DMS 273 treated with DMSO at 0.1 percent for 48 hours (cell line): Measurements from ENCODE around the gene CCDC13.
"Not testable (repeated sequence)": the region's sequence is repeated elsewhere in the genome, so short reads cannot be mapped to it uniquely, and the experiment has no call there.

ENCODE experiments used
- DNase-seq: peaks from one replicate; lab custom pipeline; 2025; lab: John Stamatoyannopoulos, UW

Gene CCDC13, protein sequence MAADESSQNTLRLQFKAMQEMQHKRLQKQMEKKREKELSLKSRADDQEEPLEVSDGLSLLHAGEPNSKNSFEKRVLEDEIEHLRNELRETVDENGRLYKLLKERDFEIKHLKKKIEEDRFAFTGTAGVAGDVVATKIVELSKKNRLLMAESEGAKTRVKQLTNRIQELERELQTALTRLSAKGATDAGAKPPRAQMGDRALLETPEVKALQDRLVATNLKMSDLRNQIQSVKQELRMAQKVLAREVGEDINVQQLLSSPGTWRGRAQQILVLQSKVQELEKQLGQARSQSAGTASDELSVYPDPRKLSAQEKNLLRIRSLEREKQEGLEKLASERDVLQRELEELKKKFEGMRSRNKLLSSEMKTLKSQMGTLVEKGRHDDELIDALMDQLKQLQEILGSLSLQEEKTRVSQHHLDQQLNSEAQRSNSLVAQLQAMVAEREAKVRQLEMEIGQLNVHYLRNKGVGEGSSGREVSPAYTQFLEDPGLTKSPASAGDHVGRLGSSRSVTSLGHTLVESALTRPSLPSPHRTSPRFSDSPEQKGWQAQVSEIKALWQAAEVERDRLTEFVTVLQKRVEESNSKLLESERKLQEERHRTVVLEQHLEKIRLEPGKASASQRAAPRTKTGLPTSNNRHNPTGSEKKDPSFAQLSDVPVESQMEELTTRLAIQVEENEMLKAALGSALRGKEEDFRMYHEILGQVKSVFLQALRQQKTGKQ

DNA sequence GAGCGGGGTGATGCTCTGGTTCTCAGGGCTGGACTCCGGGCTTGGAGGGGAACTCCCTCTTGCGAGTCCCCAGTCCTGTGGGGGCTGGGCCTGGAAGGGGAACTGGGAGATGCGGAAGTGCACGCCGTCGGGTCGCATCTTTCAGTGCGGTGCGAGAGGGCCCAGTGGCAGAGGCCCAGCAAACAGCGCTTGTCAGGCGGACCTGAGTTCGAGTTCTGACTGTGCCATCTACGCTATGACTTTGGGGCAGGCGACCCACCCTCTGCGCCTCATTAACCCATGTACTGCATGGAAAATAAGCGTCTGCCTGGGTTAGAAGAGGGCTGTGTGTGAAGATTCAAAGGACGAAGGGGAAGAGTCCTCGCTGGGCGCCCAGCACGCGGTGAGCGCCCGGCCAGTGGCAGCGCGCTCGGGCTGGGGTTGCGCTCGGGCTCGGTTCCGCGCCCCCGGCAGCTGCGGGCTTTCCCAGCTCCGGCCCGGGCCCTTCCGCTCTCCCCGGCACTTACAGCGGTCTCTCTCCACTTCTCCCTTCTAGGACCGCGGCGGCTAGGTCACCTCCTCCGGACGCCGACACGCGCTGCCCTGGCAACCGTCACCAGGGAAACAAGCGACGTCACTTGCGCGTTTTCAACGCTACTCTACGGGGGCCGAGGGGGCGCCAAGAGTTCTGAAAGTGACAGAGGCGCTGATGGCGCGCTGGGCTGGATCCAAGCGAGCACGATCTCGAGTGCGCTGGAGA lies at the start of gene CCDC13:
Gene CCDC13 (minus strand): TSS at position 584 of the 739 bp plus-strand sequence. CDS start 14,908 bp downstream, outside the sequence.
- DNase-seq: peak; percentile 42

DNA sequence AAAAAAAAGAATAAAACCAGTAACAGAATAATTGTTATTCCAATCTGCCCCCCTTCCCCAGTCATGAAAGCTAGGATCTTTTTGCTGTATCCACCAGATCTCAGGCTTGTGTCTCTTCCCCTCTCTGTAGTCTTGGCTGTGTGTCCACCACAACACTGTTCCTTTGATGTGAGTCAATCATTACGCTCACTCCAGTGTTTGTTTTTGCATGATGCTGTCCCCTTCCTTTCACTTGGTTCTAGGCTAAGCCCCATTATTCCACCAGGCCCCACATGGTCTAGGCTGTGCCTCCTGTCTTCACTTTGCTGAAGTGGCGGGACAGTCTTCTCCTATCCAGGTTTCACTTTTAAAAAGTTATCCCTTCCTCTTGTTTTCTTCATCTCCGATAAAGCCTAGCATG lies 49.8 kb upstream of the CCDC13 start:
- DNase-seq: no peak

DNA sequence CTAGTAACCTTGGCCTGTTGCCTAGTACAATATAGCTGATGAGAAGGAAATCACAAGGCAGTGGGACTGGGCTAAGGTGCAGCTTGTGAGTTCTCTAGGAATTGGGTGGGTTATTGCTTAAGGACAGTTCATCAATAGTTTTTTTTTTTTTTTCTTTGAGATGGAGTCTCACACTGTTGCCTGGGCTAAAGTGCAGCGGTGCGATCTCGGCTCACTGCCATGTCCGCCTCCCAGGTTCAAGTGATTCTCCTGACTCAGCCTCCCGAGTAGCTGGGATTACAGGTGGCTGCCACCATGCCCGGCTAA lies 47.6 kb upstream of the CCDC13 start:
- no peak for DNase-seq

DNA sequence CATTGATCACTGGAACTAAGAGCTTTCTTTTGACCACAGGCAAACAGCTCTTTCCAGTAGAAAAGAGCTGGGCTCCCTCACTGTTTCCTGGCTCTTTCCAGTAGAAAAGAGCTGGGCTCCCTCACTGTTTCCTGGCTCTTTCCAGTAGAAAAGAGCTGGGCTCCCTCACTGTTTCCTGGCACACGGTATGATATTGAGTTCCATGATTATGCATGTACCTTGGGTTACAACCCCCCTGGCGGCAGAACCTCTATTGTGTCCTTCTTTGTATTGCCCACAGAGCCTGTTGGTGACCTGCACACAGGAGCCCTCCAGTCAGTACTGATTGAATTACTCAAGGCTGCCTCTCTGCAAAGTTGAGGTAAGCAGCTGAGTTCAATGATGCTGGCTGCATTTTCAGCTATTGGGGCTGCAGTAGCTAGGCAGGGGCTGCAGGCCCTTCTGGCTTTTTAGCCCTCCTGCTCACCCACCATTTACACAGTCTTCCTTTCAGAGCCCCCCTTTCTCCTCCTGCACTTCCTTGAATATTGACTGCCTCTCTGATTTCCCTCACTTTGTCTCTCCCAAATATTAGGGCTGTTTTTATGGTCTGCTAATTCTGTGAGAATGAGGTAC lies 46.4 kb upstream of the CCDC13 start:
- peak; percentile 73 for DNase-seq

DNA sequence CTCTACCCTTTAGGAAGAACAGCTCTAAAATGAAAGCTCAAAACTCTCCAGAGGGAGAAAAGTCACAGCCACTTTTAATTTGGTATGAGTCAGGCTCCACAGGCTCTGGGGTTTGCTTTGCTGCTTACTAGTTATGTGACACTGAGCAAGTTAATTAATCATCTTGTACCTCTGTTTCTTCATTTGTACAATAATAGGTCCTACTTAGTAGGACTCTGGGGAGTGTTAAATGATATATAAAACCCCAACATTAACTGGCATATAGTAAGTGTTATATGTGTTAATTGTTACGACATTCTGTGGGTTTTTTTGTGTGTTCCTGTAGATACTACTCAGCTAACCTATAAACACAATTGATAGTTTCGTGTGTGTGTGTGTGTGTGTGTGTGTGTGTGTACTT lies 42.8 kb upstream of the CCDC13 start:
- DNase-seq: no peak

DNA sequence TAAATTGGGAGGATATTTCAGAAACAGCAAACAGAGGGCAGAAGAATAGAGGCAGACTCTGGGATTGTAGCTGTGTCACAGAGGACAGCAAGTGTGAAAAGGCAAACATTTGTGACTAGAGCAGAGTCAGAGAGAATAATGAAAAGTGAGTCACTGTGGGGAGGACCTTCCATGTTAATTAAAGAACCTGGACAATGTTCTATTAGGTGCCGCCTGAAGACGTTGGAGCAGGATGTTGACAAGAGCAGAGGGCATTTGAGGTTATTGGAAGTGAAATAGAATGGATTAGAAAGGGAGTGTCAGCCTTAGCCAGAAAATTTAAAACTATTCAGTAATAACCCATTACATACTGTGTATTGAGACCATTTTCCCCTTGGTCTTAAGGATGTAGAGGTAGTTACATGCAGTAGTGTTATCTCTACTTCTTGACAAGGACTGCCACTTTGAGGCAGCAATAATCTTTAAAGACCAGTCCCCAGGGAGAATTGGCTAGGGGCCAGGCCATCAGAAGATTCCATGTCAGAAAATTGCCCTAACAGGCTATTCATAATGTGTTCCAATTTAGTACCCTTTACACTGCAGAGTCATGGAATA lies 42.0 kb upstream of the CCDC13 start:
- DNase-seq: no peak

DNA sequence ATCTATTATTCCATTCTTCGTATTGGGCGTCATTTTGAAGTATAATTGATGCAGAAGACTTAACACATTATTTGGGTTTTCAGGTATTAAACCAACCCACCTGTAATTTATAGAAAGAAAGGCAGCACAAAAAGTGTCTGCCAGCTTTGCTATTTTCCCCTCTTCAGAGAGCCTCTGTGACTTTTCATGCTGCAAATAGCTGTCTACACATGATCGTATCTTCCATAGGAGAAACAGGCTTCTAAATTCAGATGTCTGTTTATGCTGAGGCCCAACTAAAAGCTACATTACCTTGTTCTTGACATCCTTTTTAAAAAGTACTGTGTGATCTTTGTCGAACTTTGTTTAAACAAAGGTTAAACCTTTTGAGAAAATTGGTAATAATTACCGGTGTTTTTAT lies 41.2 kb upstream of the CCDC13 start:
- DNase-seq: no peak

DNA sequence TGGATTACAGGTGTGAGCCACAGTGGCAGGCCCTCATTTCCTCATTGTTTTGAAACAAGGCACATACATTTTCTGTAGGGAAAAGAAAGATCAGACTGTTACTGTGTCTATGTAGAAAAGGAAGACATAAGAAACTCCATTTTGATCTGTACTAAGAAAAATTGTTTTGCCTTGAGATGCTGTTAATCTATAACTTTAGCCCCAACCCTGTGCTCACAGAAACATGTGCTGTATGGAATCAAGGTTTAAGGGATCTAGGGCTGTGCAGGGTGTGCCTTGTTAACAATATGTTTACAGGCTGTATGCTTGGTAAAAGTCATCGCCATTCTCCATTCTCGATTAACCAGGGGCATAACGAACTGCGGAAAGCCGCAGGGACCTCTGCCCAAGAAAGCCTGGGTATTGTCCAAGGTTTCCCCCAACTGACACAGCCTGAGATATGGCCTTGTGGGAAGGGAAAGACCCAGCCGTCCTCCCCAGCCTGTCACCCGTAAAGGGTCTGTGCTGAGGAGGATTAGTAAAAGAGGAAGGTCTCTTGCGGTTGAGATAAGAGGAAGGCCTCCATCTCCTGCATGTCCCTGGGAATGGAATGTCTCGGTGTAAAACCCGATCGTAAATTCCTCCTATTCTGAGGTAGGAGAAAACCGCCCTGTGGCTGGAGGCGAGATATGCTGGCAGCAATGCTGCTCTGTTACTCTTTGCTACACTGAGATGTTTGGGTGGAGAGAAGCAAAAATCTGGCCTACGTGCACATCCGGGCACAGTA lies 38.2 kb upstream of the CCDC13 start:
- DNase-seq: not testable (repeated sequence)

DNA sequence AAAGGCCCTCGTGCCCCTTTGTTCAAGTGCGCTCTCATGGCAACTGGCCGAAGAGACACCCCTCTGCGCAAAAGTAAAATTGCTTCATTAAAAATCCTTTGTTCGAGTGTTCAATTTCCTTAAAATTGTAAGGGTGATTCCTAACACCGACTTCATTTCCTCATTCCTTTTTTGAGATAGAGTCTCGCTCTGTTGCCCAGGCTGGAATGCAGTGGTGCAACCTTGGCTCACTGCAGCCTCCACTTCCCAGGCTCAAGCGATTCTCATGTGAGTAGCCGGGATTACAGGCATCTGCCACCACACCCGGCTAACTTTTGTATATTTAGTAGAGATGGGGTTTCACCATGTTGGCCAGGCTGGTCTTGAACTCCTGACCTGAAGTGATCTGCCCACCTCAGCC lies 37.7 kb upstream of the CCDC13 start:
- not testable (repeated sequence) for DNase-seq

DNA sequence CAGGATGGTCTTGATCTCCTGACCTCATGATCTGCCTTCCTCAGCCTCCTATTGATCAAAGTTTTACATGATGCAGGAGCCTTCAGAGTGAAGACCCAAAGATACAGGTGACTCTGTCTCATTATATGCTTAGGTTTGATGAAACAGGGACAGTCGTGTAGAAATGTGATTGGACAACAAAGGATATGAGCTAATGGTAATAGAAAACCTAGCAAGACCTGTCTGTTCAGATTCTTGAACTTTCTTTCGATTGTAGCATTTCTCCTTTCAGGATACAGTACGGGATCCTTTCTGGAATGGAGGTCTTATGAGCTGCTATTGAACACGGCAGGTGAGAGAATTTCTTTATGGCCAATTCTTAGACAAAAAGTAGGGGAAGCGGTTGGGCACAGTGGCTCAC lies 36.1 kb upstream of the CCDC13 start, which contains the start of gene ACKR2:
Gene ACKR2 (plus strand): TSS at position 244 of the 400 bp plus-strand sequence. CDS start 55,058 bp downstream, outside the sequence.
- no peak for DNase-seq

DNA sequence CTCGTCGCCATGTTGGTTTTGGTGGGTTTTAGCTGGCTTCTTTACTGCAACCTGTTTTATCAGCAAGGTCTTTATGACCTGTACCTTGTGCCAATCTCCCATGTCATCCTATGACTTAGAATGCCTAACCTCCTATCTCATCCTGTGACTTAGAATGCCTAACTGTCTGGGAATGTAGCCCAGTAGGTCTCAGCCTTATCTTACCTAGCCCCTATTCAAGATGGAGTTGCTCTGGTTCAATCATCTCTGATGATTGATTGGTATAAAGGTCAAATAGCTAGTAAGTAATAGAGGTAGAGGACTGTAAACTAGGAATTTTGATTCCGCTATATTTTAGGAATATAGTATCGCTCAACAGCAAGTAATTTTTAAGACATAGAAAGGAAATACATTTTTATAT lies 34.9 kb upstream of the CCDC13 start:
- DNase-seq: no peak

DNA sequence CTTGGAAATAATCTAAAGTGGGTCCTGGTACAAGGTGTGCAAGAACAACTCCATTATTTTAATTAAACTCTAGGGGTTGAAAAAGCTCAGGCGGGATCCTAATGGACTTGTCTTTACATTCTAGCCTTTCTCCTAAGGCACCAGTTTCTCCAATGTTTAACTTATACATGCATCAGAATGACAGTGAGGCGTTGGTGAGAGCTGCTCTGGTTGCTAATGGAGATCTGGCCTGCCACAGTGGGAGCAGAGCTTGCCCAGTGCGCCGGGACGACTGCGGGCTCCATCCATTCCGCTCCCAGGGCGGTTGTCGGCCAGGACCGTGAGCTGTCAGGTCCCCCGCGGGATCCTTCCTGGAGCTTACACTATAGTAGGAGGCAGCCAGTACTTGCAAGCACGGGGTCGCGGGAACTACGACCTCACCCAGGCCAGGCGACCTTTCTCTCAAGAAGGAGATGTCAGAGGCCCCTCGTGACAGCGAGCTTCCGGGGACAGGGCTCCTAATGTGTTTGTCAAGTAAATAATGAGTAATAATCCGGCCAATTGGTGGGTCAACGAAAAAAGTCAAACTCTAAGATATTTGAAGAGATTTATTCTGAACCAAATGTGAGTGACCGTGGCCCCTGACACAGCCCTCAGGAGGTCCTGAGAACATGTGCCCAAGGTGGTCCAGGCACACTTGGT lies 32.2 kb upstream of the CCDC13 start:
- no peak for DNase-seq

DNA sequence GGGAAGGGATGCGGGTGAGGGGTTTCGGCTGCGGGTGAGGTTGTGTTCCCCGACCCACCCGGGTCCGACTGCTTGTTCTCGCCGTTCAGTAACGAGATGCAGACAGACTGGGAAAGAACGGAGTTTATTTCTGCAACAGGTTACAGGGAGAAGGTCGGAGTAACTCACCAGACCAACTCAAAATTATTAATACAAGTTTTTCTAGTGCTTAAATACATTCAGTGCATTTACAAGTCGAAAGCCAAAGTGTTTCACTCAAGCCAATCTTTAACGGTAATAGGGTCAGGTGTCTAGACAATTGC lies 31.7 kb upstream of the CCDC13 start:
- no peak for DNase-seq

DNA sequence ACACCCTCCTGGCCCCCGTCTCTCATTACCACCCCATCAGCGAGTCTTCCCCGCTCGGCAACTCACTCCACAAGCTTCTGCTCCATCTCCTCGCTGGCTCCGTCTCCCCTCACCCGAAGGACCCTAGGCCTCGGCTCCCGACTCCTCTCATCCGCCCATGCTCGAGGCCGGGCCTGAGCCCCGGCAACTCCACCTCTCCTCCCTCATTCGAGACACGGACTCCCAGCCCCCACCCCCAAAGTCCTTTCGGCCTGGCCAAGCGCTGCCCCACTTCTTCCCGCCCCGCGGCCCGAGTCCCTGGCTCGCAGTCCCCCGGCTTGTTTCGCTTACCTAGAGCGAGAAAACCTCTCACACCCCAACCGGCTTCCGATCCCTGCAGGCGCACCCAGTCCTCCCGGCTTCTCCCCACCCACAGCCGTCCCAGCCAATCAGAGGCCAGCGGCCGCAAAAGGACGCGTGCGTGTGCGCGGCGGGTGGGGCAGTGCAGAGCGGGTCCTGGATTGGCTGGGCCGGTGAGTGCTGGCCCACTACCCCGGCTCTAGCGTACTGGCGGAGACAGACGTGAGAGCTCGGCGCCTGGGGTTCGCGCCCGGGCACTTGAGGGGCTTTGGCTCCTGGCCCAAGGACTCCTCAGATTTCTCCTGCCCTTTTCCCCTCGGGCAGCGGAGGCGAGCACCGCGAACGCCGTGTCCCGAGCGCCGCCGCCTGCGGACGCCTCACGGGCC lies 31.2 kb upstream of the CCDC13 start, which contains the start of gene HIGD1A:
Gene HIGD1A (minus strand): TSS at position 385 of the 725 bp plus-strand sequence. CDS start 10,237 bp downstream, outside the sequence.
- DNase-seq: peak; percentile 81

DNA sequence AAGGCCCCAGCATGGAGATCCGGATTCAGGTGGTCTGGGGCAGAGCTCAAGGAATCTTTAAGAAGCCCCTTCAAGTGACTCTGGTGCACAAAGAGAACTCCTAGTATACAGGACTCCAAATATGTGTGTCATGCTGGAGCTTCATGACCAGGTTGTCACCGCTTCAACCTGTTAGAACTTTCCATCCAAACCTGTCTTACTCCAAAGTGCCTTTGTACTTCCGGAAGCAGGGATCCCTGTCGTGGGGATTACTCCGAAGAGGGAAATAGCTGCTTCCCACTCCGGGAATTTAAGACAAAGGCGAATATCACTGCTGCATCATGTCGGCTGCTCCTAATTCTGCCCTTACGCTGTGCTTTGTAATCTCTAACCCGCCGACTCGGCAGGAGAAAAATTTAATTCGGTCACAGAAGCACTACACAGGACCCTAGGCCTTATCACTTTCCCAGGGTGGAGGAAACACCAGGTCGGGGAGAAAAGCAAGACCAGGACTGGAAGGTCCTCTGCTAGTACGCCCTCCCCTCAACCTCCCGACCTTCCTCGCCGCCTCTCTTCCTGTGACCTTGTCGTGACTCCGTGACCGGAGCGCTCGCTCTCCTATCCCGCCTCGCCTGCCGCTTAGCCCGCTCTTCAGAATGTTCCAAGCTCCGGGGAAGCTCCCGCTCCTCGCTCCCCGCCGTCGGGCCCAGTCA lies 30.5 kb upstream of the CCDC13 start:
- DNase-seq: no peak

DNA sequence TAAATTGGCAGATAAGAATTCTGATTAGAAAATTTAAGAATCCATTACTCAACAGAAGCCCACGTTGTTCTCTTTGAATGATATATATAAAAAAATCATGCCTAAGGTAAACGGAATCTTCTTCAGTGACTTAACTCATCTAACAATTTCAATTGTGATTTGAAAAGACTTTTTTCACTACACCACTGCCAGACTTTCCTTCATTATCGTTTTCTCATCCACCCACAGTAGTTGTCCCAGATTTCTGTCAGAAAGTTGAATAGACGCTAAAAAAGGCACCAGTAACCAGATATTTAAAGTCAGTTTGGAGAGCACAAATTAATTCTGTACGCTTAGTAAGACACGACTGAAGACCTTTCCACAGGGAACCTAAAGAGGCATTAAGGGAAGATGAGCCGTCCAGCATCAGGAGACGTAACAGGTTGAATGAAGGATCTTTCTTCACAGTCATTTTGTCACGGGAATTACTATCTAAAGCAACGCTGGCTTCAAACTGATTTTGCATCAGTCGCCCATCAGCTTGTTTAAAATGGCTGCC lies 29.9 kb upstream of the CCDC13 start:
- no peak for DNase-seq

DNA sequence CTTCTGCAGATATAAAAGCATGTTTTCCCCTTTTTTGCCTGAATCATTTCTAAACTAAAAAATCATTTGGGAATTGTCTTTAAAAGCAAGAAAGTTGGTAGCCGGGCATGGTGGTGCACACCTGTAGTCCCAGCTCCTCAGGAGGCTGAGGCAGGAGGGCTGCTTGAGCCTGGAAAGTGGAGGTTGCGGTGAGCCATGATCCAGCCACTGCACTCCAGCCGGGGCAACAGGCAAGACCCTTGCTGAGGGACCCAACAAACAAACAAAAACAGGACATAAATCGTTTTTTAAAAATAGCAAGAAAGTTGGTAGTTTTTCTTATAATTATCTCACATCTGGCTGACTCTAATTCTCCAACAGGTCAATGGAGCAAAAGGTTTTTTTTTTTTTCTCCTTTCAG lies 28.7 kb upstream of the CCDC13 start:
- no peak for DNase-seq

DNA sequence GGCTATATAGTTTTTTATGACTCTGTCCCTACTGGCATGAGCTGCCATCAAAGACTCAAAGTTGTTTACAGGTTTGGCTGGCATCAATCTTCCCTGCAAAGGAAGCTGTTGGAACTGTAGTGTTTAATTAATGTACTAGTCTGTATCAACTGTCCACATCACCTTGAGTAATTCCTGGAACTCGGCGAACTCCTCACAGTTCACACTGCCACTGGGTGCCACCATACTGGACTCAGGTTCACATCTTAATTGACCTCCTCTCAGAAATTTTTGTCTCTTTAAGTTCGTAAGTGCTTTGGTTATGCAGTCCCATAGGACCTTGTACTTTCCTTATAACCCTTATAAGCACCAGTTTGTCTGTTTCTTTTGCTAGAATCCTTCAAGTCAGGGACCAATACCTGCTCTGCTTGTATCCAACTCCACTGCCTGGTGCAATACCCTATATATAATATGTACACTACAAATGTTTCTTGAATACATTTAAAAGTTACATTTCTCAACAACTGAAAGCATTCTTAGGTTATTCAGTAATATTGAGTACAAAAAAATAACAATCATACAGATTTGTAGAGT lies 28.1 kb upstream of the CCDC13 start:
- no peak for DNase-seq

DNA sequence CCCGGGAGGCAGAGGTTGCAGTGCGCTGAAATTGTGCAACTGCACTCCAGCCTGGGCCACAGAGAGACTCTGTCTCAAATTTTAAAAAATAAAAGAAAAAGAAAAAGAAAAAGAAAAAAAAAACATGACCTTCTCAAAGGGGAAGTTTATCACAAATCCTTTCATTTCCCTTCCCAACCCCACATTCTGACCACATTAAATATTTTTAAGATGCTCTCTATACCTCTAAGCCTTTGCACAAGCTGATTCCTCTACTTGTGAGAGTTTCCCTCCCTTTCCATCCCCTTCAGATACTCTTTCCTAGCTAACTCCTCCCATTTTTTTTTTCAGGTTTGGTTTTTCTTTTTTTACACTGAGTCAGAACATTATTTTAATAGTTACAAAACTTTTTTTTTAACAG lies 27.2 kb upstream of the CCDC13 start:
- DNase-seq: no peak
